Neural progenitor cell (in vitro differentiated cells): ENCODE results near the gene FAM204A.

Experiments used
- CTCF ChIP-seq: fragments of 200-600 bp; sonication (generic); IDR thresholded peaks from 2 replicates; pipeline ENCODE4 v1.5.1; 2017; ENCODE audit warnings: antibody characterized with exemption, mild to moderate bottlenecking
- EZH2 ChIP-seq: fragments of 200-600 bp; sonication (generic); IDR thresholded peaks from 2 replicates; pipeline ENCODE4 v1.6.1; 2017; ENCODE audit warnings: antibody characterized with exemption, mild to moderate bottlenecking, moderate library complexity
- EZH2phosphoT487 ChIP-seq: fragments of 200-600 bp; sonication (generic); IDR thresholded peaks from 2 replicates; pipeline ENCODE4 v1.6.1; 2017; ENCODE audit warnings: antibody characterized with exemption

- no peak for TF ChIP-seq CTCF
- no peak for TF ChIP-seq EZH2
- TF ChIP-seq EZH2phosphoT487, result no peak
These were observed 79.6 kb downstream of the FAM204A start for GRCh38 chr10:118262538-118262937.
